ENCODE data around the gene NSF. TPM values are rescaled to one million over a fixed set of nuclear protein-coding genes. Genes with fewer than 3 reads are reported as not detected.
A peak's percentile ranks its signal among the peaks of the same experiment; 100 is the strongest.
"Not testable (repeated sequence)": the region's sequence is repeated elsewhere in the genome, so short reads cannot be mapped to it uniquely, and the experiment has no call there.

Gene NSF
- total and polyA plus RNA-seq, 4 experiments from 2014 or later = 14.6 to 67.3 (median 43.9) TPM

- DNase-seq; H3K4me1 ChIP-seq (ENCODE audit: insufficient read depth, low read length); H3K27me3 ChIP-seq (ENCODE audit: insufficient read depth, low read length); H3K4me3 ChIP-seq (ENCODE audit: low read length in 2 of 2); CTCF ChIA-PET (ENCODE audit: partially characterized antibody); H3K4me3 Mint-ChIP-seq; H3K27ac Mint-ChIP-seq; H3K9me3 Mint-ChIP-seq; H3K27me3 Mint-ChIP-seq; H3K27ac ChIP-seq (ENCODE audit: low read depth, low read length); H3K4me1 Mint-ChIP-seq; H3K9me3 ChIP-seq (ENCODE audit: control insufficient read depth in 1 of 2, low read length in 2 of 2); POLR2A ChIA-PET (ENCODE audit: partially characterized antibody); intact Hi-C loops (cut with micrococcal nuclease): not testable (repeated sequence)
- H3K36me3 Mint-ChIP-seq = peaks cover 48 to 55% of the 10 kb centered on the region in 2 donors
- H3K36me3 ChIP-seq (ENCODE audit: insufficient read depth, low read length) = peaks cover 11% of the 10 kb centered on the region
These were observed 167.1 kb downstream of the NSF start for GRCh38 chr17:46757588-46757987.

GRCh38 chr17:46758614-46759013, 168.1 kb downstream of the NSF start:
- Histone ChIP-seq H3K27me3 (ENCODE audit: insufficient read depth, low read length) (no peaks in the 10 kb centered on the region), H3K9me3 (ENCODE audit: control insufficient read depth in 1 of 2, low read length in 2 of 2) (no peaks in the 10 kb centered on the region), H3K4me1 (ENCODE audit: insufficient read depth, low read length) (no peaks in the 10 kb centered on the region), H3K27ac (ENCODE audit: low read depth, low read length) (no peak overlapping the region), H3K4me3 (ENCODE audit: low read length in 2 of 2) (no peak overlapping the region), H3K36me3 (ENCODE audit: insufficient read depth, low read length) (peaks cover 9% of the 10 kb centered on the region)
- no peaks in the 10 kb centered on the region for H3K27me3 Mint-ChIP-seq
- H3K4me1 Mint-ChIP-seq = peaks cover 0 to 2% (median 0%) of the 10 kb centered on the region in 4 donors
- CTCF ChIA-PET (ENCODE audit: partially characterized antibody) = no interaction called here
- POLR2A ChIA-PET (ENCODE audit: partially characterized antibody) = no interaction called here
- DNase-seq = no peak
- intact Hi-C loops (cut with micrococcal nuclease) = no loop called here
- peak overlapping the region in 1 of 7 donors; percentile 13 for H3K27ac Mint-ChIP-seq
- no peaks in the 10 kb centered on the region for H3K9me3 Mint-ChIP-seq
- no peak overlapping the region for H3K4me3 Mint-ChIP-seq
- H3K36me3 Mint-ChIP-seq = peaks cover 43 to 49% of the 10 kb centered on the region in 2 donors

GRCh38 chr17:46759141-46759540, 168.7 kb downstream of the NSF start:
- Histone ChIP-seq H3K4me1 (ENCODE audit: insufficient read depth, low read length) (no peaks in the 10 kb centered on the region), H3K9me3 (ENCODE audit: control insufficient read depth in 1 of 2, low read length in 2 of 2) (no peaks in the 10 kb centered on the region), H3K27ac (ENCODE audit: low read depth, low read length) (no peak overlapping the region), H3K4me3 (ENCODE audit: low read length in 2 of 2) (no peak overlapping the region), H3K27me3 (ENCODE audit: insufficient read depth, low read length) (no peaks in the 10 kb centered on the region), H3K36me3 (ENCODE audit: insufficient read depth, low read length) (peaks cover 5% of the 10 kb centered on the region)
- DNase-seq = no peak
- POLR2A ChIA-PET (ENCODE audit: partially characterized antibody) = no interaction called here
- no peak overlapping the region for H3K4me3 Mint-ChIP-seq
- CTCF ChIA-PET (ENCODE audit: partially characterized antibody) = no interaction called here
- no peaks in the 10 kb centered on the region for H3K9me3 Mint-ChIP-seq
- no peak overlapping the region for H3K27ac Mint-ChIP-seq
- H3K27me3 Mint-ChIP-seq = no peaks in the 10 kb centered on the region
- peaks cover 0 to 2% (median 0%) of the 10 kb centered on the region in 4 donors for H3K4me1 Mint-ChIP-seq
- intact Hi-C loops (cut with micrococcal nuclease) = no loop called here
- peaks cover 39 to 45% of the 10 kb centered on the region in 2 donors for H3K36me3 Mint-ChIP-seq

- POLR2A ChIA-PET (ENCODE audit: partially characterized antibody) = no interaction called here
These were observed 172.9 kb downstream of the NSF start for GRCh38 chr17:46763416-46763815.

GRCh38 chr17:46764000-46764708, 173.7 kb downstream of the NSF start:
- no peak for DNase-seq
- H3K27me3 ChIP-seq (ENCODE audit: insufficient read depth, low read length) = no peaks in the 10 kb centered on the region
- Mint-ChIP-seq H3K4me1 (peaks cover 0 to 1% (median under 1%) of the 10 kb centered on the region in 4 donors), H3K27me3 (peaks cover 2 to 3% of the 10 kb centered on the region in 2 donors), H3K4me3 (no peak overlapping the region), H3K27ac (peak overlapping the region in 1 of 7 donors; percentile 21), H3K9me3 (no peaks in the 10 kb centered on the region), H3K36me3 (peaks cover 6 to 7% of the 10 kb centered on the region in 2 donors)
- no peak overlapping the region for H3K4me3 ChIP-seq (ENCODE audit: low read length in 2 of 2)
- H3K36me3 ChIP-seq (ENCODE audit: insufficient read depth, low read length) = no peaks in the 10 kb centered on the region
- ChIA-PET POLR2A (ENCODE audit: partially characterized antibody) (no interaction called here), CTCF (ENCODE audit: partially characterized antibody) (no interaction called here)
- H3K9me3 ChIP-seq (ENCODE audit: control insufficient read depth in 1 of 2, low read length in 2 of 2) = no peaks in the 10 kb centered on the region
- no peaks in the 10 kb centered on the region for H3K4me1 ChIP-seq (ENCODE audit: insufficient read depth, low read length)
- intact Hi-C loops (cut with micrococcal nuclease) = no loop called here
- no peak overlapping the region for H3K27ac ChIP-seq (ENCODE audit: low read depth, low read length)

More at GRCh38 chr17:46763416-46763815, 172.9 kb downstream of the NSF start:
- Mint-ChIP-seq H3K4me3 (no peak overlapping the region), H3K27ac (no peak overlapping the region), H3K36me3 (peaks cover 9 to 13% of the 10 kb centered on the region in 2 donors), H3K27me3 (peaks cover 2 to 3% of the 10 kb centered on the region in 2 donors), H3K9me3 (no peaks in the 10 kb centered on the region), H3K4me1 (peaks cover 0 to 1% (median under 1%) of the 10 kb centered on the region in 4 donors)
- DNase-seq = no peak
- CTCF ChIA-PET (ENCODE audit: partially characterized antibody) = interaction anchor here (0.7 kb wide), 1 partner anchor 365 kb away, joined by 3 read pairs; no protein-coding TSS in a partner anchor
- Histone ChIP-seq H3K4me1 (ENCODE audit: insufficient read depth, low read length) (no peaks in the 10 kb centered on the region), H3K27ac (ENCODE audit: low read depth, low read length) (no peak overlapping the region), H3K36me3 (ENCODE audit: insufficient read depth, low read length) (no peaks in the 10 kb centered on the region), H3K4me3 (ENCODE audit: low read length in 2 of 2) (no peak overlapping the region), H3K27me3 (ENCODE audit: insufficient read depth, low read length) (no peaks in the 10 kb centered on the region), H3K9me3 (ENCODE audit: control insufficient read depth in 1 of 2, low read length in 2 of 2) (no peaks in the 10 kb centered on the region)
- intact Hi-C loops (cut with micrococcal nuclease) = no loop called here

- intact Hi-C loops (cut with micrococcal nuclease) = no loop called here
- no peak overlapping the region for H3K27ac ChIP-seq (ENCODE audit: low read depth, low read length)
- no peaks in the 10 kb centered on the region for H3K27me3 ChIP-seq (ENCODE audit: insufficient read depth, low read length)
- Mint-ChIP-seq H3K27ac (no peak overlapping the region), H3K4me1 (peaks cover 0 to 7% (median 2%) of the 10 kb centered on the region in 4 donors), H3K36me3 (no peaks in the 10 kb centered on the region), H3K4me3 (no peak overlapping the region), H3K27me3 (peaks cover 2 to 3% of the 10 kb centered on the region in 2 donors), H3K9me3 (no peaks in the 10 kb centered on the region)
- H3K9me3 ChIP-seq (ENCODE audit: control insufficient read depth in 1 of 2, low read length in 2 of 2) = no peaks in the 10 kb centered on the region
- peaks cover 2% of the 10 kb centered on the region for H3K4me1 ChIP-seq (ENCODE audit: insufficient read depth, low read length)
- H3K36me3 ChIP-seq (ENCODE audit: insufficient read depth, low read length) = no peaks in the 10 kb centered on the region
- CTCF ChIA-PET (ENCODE audit: partially characterized antibody) = no interaction called here
- no peak for DNase-seq
- POLR2A ChIA-PET (ENCODE audit: partially characterized antibody) = no interaction called here
- H3K4me3 ChIP-seq (ENCODE audit: low read length in 2 of 2) = no peak overlapping the region
These were observed 174.4 kb downstream of the NSF start for GRCh38 chr17:46764709-46765401.

GRCh38 chr17:46765453-46765852, 175.0 kb downstream of the NSF start:
- H3K36me3 ChIP-seq (ENCODE audit: insufficient read depth, low read length) = no peaks in the 10 kb centered on the region
- CTCF ChIA-PET (ENCODE audit: partially characterized antibody) = no interaction called here
- no peaks in the 10 kb centered on the region for H3K9me3 Mint-ChIP-seq
- peaks cover 2 to 12% (median 4%) of the 10 kb centered on the region in 4 donors for H3K4me1 Mint-ChIP-seq
- no peak overlapping the region for H3K4me3 ChIP-seq (ENCODE audit: low read length in 2 of 2)
- H3K27ac ChIP-seq (ENCODE audit: low read depth, low read length) = no peak overlapping the region
- no peak overlapping the region for H3K27ac Mint-ChIP-seq
- POLR2A ChIA-PET (ENCODE audit: partially characterized antibody) = no interaction called here
- no peak for DNase-seq
- H3K36me3 Mint-ChIP-seq = no peaks in the 10 kb centered on the region
- no peaks in the 10 kb centered on the region for H3K9me3 ChIP-seq (ENCODE audit: control insufficient read depth in 1 of 2, low read length in 2 of 2)
- no peak overlapping the region for H3K4me3 Mint-ChIP-seq
- peaks cover 8% of the 10 kb centered on the region for H3K4me1 ChIP-seq (ENCODE audit: insufficient read depth, low read length)
- peaks cover 3% of the 10 kb centered on the region for H3K27me3 ChIP-seq (ENCODE audit: insufficient read depth, low read length)
- intact Hi-C loops (cut with micrococcal nuclease) = no loop called here
- H3K27me3 Mint-ChIP-seq = peaks cover 4 to 8% of the 10 kb centered on the region in 2 donors

Measured in CD4-positive, alpha-beta memory T cell (primary cell).